MCF 10A (cell line): ENCODE data around the gene ANGPTL2. TPM values are rescaled to one million over a fixed set of nuclear protein-coding genes. Genes with fewer than 3 reads are reported as not detected.

ENCODE experiments used
- BruUV-seq: library from RNA; stranded (reverse); fragments of 400-500 nt; replicated peaks from 2 replicates; lab custom pipeline; 2021; lab: Mats Ljungman, UMichigan
- CTCF ChIA-PET: fragments of 300-600 bp; sonication (Branson Sonifier 250); formaldehyde crosslinking; extraction: SDS; loops from one replicate; lab custom pipeline; 2021; ENCODE audit warnings: antibody characterized with exemption, inconsistent platforms; lab: Yijun Ruan, JAX
- POLR2A ChIA-PET: fragments of 300-600, 350-650 bp; sonication (Branson Sonifier 250); formaldehyde crosslinking; extraction: SDS; loops from one replicate; lab custom pipeline; 2020; ENCODE audit warnings: antibody characterized with exemption, inconsistent platforms; lab: Yijun Ruan, JAX
- DNase-seq: peaks from one replicate; pipeline ENCODE4 v3.0.0-alpha.2; 2018; ENCODE audit not compliant: unreplicated experiment
- H3K27ac Mint-ChIP-seq: one replicate; pipeline ENCODE4 v1.8.0; 2022; ENCODE audit warnings: mild to moderate bottlenecking, low read depth, mixed read lengths; ENCODE audit not compliant: unreplicated experiment
- H3K27me3 Mint-ChIP-seq: one replicate; pipeline ENCODE4 v1.8.0; 2022; ENCODE audit warnings: mixed read lengths; ENCODE audit not compliant: insufficient read depth, unreplicated experiment
- H3K36me3 Mint-ChIP-seq: one replicate; pipeline ENCODE4 v1.8.0; 2022; ENCODE audit warnings: mild to moderate bottlenecking, moderate library complexity, mixed read lengths; ENCODE audit not compliant: insufficient read depth, unreplicated experiment
- H3K4me1 Mint-ChIP-seq: one replicate; pipeline ENCODE4 v1.8.0; 2022; ENCODE audit warnings: mixed read lengths; ENCODE audit not compliant: insufficient read depth, unreplicated experiment
- H3K4me3 Mint-ChIP-seq: one replicate; pipeline ENCODE4 v1.8.0; 2022; ENCODE audit warnings: mild to moderate bottlenecking, moderate library complexity, mixed read lengths; ENCODE audit not compliant: unreplicated experiment
- H3K9me3 Mint-ChIP-seq: one replicate; pipeline ENCODE4 v1.8.0; 2022; ENCODE audit warnings: mixed read lengths; ENCODE audit not compliant: unreplicated experiment
- CTCF ChIP-seq: fragments of 200-600 bp; IDR thresholded peaks from one replicate; pipeline ENCODE4 v1.8.0; 2022; ENCODE audit warnings: antibody characterized with exemption, mild to moderate bottlenecking; ENCODE audit not compliant: unreplicated experiment
- intact Hi-C: fragments of 100-400 bp; cut with micrococcal nuclease; formaldehyde crosslinking; loops from 2 replicates; pipeline ENCODE4 v1.14.1; 2022
- total RNA-seq: library from RNA; stranded (reverse); gene quantifications from 2 replicates; pipeline ENCODE4 v1.2.3, GENCODE V29; 2022

ANGPTL2 gene
- total RNA-seq, 1 experiment from 2014 or later = not detected

GRCh38 chr9:127144670-127145445 is 22.4 kb upstream of the ANGPTL2 start:
- BruUV-seq = no TSS peak
- intact Hi-C loops = no loop called here
- POLR2A ChIA-PET = no interaction called here

GRCh38 chr9:127143920-127144465 is 21.6 kb upstream of the ANGPTL2 start:
- Mint-ChIP-seq H3K36me3 (no peaks in the 10 kb centered on the region), H3K4me1 (peaks cover 3% of the 10 kb centered on the region), H3K4me3 (no peak overlapping the region), H3K9me3 (no peaks in the 10 kb centered on the region), H3K27me3 (no peaks in the 10 kb centered on the region), H3K27ac (no peak overlapping the region)
- POLR2A ChIA-PET = no interaction called here
- intact Hi-C loops = no loop called here
- CTCF ChIA-PET = no interaction called here
- BruUV-seq = no TSS peak
- TF ChIP-seq CTCF = no peak
- no peak for DNase-seq

More at GRCh38 chr9:127144670-127145445, 22.4 kb upstream of the ANGPTL2 start:
- no peaks in the 10 kb centered on the region for H3K27me3 Mint-ChIP-seq
- CTCF ChIA-PET = interaction anchor here (1.4 kb wide), 1 partner anchor 13 kb away, joined by 4 read pairs; no protein-coding TSS in a partner anchor
- H3K27ac Mint-ChIP-seq = no peak overlapping the region
- DNase-seq = no peak
- H3K36me3 Mint-ChIP-seq = no peaks in the 10 kb centered on the region
- no peak for TF ChIP-seq CTCF
- peaks cover 3% of the 10 kb centered on the region for H3K4me1 Mint-ChIP-seq
- H3K9me3 Mint-ChIP-seq = no peaks in the 10 kb centered on the region
- H3K4me3 Mint-ChIP-seq = no peak overlapping the region

- BruUV-seq = no TSS peak
- Mint-ChIP-seq H3K4me1 (peaks cover 3% of the 10 kb centered on the region), H3K4me3 (no peak overlapping the region), H3K9me3 (no peaks in the 10 kb centered on the region), H3K27me3 (no peaks in the 10 kb centered on the region), H3K27ac (no peak overlapping the region), H3K36me3 (no peaks in the 10 kb centered on the region)
- DNase-seq = no peak
- TF ChIP-seq CTCF = no peak
- POLR2A ChIA-PET = interaction anchor here (0.6 to 1.2 kb wide), 2 partner anchors 10 to 39 kb away, joined by 3 read pairs; no protein-coding TSS in a partner anchor
- CTCF ChIA-PET = no interaction called here
- intact Hi-C loops = no loop called here
Observed at GRCh38 chr9:127142931-127143464, 20.6 kb upstream of the ANGPTL2 start.

- no peak for DNase-seq
- H3K9me3 Mint-ChIP-seq = no peaks in the 10 kb centered on the region
- no peak for TF ChIP-seq CTCF
- intact Hi-C loops = no loop called here
- ChIA-PET POLR2A (interaction anchor here (0.6 to 1.2 kb wide), 2 partner anchors 10 to 16 kb away, joined by 3 read pairs; no protein-coding TSS in a partner anchor), CTCF (no interaction called here)
- no TSS peak for BruUV-seq
- no peaks in the 10 kb centered on the region for H3K27me3 Mint-ChIP-seq
- no peaks in the 10 kb centered on the region for H3K36me3 Mint-ChIP-seq
- H3K27ac Mint-ChIP-seq = no peak overlapping the region
- peaks cover 3% of the 10 kb centered on the region for H3K4me1 Mint-ChIP-seq
- no peak overlapping the region for H3K4me3 Mint-ChIP-seq
Observed at GRCh38 chr9:127142291-127142690, 19.9 kb upstream of the ANGPTL2 start.
